ENCODE data around the gene PIK3CG.

Gene PIK3CG

DNA sequence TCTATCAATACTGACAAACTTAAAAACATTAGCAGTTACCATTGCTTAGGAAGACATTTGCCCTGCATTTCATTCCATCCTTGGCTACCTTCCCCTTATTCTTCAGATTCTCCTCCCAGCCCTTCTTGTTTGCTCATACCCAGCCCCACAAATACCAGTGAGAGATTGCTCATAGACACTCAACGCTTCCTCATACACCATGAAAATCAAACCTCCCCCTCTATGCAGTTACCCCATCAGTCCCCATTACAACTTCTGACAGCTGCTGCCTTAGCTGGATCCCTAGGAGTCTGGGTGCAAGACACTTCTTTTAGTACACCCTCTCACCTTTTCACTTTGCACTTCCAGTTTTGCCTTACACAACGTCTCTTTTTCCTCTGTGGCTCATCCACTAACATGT lies 28.3 kb upstream of the PIK3CG start:
- H3K9me3 ChIP-seq (ENCODE audit: insufficient read depth, low read length), result no peaks in the 10 kb centered on the region; the same call in 1 of the 2 replicates
- no peak overlapping the region for H3K4me3 ChIP-seq (ENCODE audit: insufficient read depth, low read length, poor library complexity, severe bottlenecking)
- H3K9ac ChIP-seq (ENCODE audit: low read length), result no peak overlapping the region
- no peak overlapping the region for H2AFZ ChIP-seq (ENCODE audit: low read depth, low read length, severe bottlenecking)
- no peaks in the 10 kb centered on the region for H3K9me2 ChIP-seq (replicated peaks; ENCODE audit: insufficient read depth, low read length)
- H4K20me1 ChIP-seq (ENCODE audit: low read depth, low read length), result no peaks in the 10 kb centered on the region
- TF ChIP-seq EZH2phosphoT487 (conservative IDR thresholded peaks at IDR 0.05; ENCODE audit: low read length), result no peak
- TF ChIP-seq, protein P1, sequence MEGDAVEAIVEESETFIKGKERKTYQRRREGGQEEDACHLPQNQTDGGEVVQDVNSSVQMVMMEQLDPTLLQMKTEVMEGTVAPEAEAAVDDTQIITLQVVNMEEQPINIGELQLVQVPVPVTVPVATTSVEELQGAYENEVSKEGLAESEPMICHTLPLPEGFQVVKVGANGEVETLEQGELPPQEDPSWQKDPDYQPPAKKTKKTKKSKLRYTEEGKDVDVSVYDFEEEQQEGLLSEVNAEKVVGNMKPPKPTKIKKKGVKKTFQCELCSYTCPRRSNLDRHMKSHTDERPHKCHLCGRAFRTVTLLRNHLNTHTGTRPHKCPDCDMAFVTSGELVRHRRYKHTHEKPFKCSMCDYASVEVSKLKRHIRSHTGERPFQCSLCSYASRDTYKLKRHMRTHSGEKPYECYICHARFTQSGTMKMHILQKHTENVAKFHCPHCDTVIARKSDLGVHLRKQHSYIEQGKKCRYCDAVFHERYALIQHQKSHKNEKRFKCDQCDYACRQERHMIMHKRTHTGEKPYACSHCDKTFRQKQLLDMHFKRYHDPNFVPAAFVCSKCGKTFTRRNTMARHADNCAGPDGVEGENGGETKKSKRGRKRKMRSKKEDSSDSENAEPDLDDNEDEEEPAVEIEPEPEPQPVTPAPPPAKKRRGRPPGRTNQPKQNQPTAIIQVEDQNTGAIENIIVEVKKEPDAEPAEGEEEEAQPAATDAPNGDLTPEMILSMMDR (IDR thresholded peaks at IDR 0.05; ENCODE audit: insufficient read depth, low read length, poor library complexity, severe bottlenecking), result no peak
- H3K36me3 ChIP-seq (ENCODE audit: low read length), result no peaks in the 10 kb centered on the region
- H3K27ac ChIP-seq (ENCODE audit: low read depth, low read length), result no peak overlapping the region
- H3K79me2 ChIP-seq (ENCODE audit: insufficient read depth, low read length), result no peaks in the 10 kb centered on the region
- H3K4me2 ChIP-seq (ENCODE audit: low read depth, low read length, poor library complexity, severe bottlenecking), result no peak overlapping the region
- no peaks in the 10 kb centered on the region for H3F3A ChIP-seq (ENCODE audit: insufficient read depth)
- H3K27me3 ChIP-seq (ENCODE audit: low read length), result no peaks in the 10 kb centered on the region

DNA sequence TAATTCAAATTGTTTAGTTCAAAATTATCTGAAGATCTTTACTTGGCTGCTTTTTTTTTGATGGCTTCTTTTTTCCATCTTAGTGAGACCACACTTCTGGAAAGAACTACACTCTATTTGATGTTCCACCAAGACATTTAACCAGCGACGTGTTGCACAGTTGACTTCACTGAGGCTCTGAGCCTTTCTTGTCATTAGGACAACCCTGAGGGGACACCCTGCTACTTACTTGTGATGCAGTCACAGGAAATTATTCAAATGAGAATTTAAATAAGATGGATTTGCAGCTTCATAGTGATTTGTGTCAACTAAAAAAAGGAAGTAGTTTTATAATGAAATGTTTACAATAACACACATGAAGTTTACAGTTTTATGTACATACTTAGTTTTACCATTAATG lies 25.6 kb upstream of the PIK3CG start:
- Histone ChIP-seq H3K36me3 (ENCODE audit: low read length) (no peaks in the 10 kb centered on the region), H3F3A (ENCODE audit: insufficient read depth) (no peaks in the 10 kb centered on the region), H3K4me3 (ENCODE audit: insufficient read depth, low read length, poor library complexity, severe bottlenecking) (no peak overlapping the region), H3K9me3 (ENCODE audit: insufficient read depth, low read length) (no peaks in the 10 kb centered on the region; the same call in 1 of the 2 replicates), H3K9me2 (replicated peaks; ENCODE audit: insufficient read depth, low read length) (no peaks in the 10 kb centered on the region), H3K27me3 (ENCODE audit: low read length) (no peaks in the 10 kb centered on the region), H3K79me2 (ENCODE audit: insufficient read depth, low read length) (no peaks in the 10 kb centered on the region), H3K4me2 (ENCODE audit: low read depth, low read length, poor library complexity, severe bottlenecking) (no peak overlapping the region), H4K20me1 (ENCODE audit: low read depth, low read length) (no peaks in the 10 kb centered on the region), H3K27ac (ENCODE audit: low read depth, low read length) (no peak overlapping the region), H3K9ac (ENCODE audit: low read length) (no peak overlapping the region), H2AFZ (ENCODE audit: low read depth, low read length, severe bottlenecking) (no peak overlapping the region)
- TF ChIP-seq EZH2phosphoT487 (conservative IDR thresholded peaks at IDR 0.05; ENCODE audit: low read length), result no peak
- TF ChIP-seq, protein P1 (IDR thresholded peaks at IDR 0.05; ENCODE audit: insufficient read depth, low read length, poor library complexity, severe bottlenecking), result no peak

DNA sequence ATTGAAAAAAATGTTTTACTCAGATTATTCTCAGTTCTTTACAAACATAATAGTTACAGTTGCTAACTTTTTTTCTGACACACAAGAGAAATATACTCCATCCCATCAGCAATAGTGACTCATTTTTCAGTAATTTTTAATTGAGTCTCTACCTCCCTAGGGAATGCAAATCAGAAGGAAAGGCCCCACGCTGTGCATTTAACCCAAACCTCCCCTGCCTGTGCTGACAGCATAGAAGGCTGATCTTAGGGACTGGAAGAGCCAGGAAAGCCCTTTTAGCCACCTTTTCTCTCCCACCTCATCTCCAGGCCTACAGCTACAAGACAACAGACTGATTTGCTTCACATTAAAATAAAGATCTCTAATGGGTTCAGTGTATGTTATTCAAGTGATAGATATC lies 24.7 kb upstream of the PIK3CG start:
- H4K20me1 ChIP-seq (ENCODE audit: low read depth, low read length), result no peaks in the 10 kb centered on the region
- H3K27ac ChIP-seq (ENCODE audit: low read depth, low read length), result no peak overlapping the region
- no peaks in the 10 kb centered on the region for H3K36me3 ChIP-seq (ENCODE audit: low read length)
- no peak overlapping the region for H3K9ac ChIP-seq (ENCODE audit: low read length)
- H3K4me3 ChIP-seq (ENCODE audit: insufficient read depth, low read length, poor library complexity, severe bottlenecking), result no peak overlapping the region
- H3K4me2 ChIP-seq (ENCODE audit: low read depth, low read length, poor library complexity, severe bottlenecking), result no peak overlapping the region
- H3K9me3 ChIP-seq (ENCODE audit: insufficient read depth, low read length), result no peaks in the 10 kb centered on the region; the same call in 1 of the 2 replicates
- H3F3A ChIP-seq (ENCODE audit: insufficient read depth), result no peaks in the 10 kb centered on the region
- TF ChIP-seq EZH2phosphoT487 (conservative IDR thresholded peaks at IDR 0.05; ENCODE audit: low read length), result no peak
- no peaks in the 10 kb centered on the region for H3K9me2 ChIP-seq (replicated peaks; ENCODE audit: insufficient read depth, low read length)
- no peak overlapping the region for H2AFZ ChIP-seq (ENCODE audit: low read depth, low read length, severe bottlenecking)
- no peaks in the 10 kb centered on the region for H3K79me2 ChIP-seq (ENCODE audit: insufficient read depth, low read length)
- no peaks in the 10 kb centered on the region for H3K27me3 ChIP-seq (ENCODE audit: low read length)

DNA sequence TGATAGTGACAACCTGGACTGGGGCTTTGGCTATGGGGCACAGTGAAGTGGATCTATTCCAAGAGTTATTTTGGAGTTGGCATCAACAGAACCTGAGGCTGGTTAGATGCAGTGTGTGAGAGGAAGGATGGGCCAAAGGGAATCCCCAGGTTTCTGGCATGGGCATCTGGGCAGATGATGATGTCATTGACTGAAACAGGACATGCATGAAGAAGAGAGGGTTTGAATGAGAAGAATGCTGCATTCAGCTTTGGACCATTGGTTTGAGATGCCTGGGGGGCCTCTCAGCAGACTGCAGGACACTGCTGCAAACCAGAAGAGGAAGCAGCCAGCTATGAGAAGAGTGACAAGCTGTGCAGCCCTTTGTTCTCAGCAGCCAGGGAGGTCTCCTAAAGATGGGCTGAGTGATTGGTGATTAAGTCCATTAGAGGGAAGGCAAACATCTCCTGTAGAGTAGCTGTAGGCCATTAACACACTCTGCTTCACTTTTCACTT lies 23.1 kb upstream of the PIK3CG start:
- no peak overlapping the region for H3K27ac ChIP-seq (ENCODE audit: low read depth, low read length)
- no peak overlapping the region for H2AFZ ChIP-seq (ENCODE audit: low read depth, low read length, severe bottlenecking)
- H4K20me1 ChIP-seq (ENCODE audit: low read depth, low read length), result no peaks in the 10 kb centered on the region
- no peaks in the 10 kb centered on the region for H3F3A ChIP-seq (ENCODE audit: insufficient read depth)
- H3K36me3 ChIP-seq (ENCODE audit: low read length), result no peaks in the 10 kb centered on the region
- H3K9ac ChIP-seq (ENCODE audit: low read length), result no peak overlapping the region
- TF ChIP-seq, protein P1 (IDR thresholded peaks at IDR 0.05; ENCODE audit: insufficient read depth, low read length, poor library complexity, severe bottlenecking), result no peak
- TF ChIP-seq EZH2phosphoT487 (conservative IDR thresholded peaks at IDR 0.05; ENCODE audit: low read length), result no peak
- H3K4me2 ChIP-seq (ENCODE audit: low read depth, low read length, poor library complexity, severe bottlenecking), result no peak overlapping the region
- no peaks in the 10 kb centered on the region for H3K9me2 ChIP-seq (replicated peaks; ENCODE audit: insufficient read depth, low read length)
- no peak overlapping the region for H3K4me3 ChIP-seq (ENCODE audit: insufficient read depth, low read length, poor library complexity, severe bottlenecking)
- H3K79me2 ChIP-seq (ENCODE audit: insufficient read depth, low read length), result no peaks in the 10 kb centered on the region
- no peaks in the 10 kb centered on the region for H3K27me3 ChIP-seq (ENCODE audit: low read length)
- no peaks in the 10 kb centered on the region; the same call in 1 of the 2 replicates for H3K9me3 ChIP-seq (ENCODE audit: insufficient read depth, low read length)
